ENCODE results near the gene ABHD12B.
"Not testable (repeated sequence)": the region's sequence is repeated elsewhere in the genome, so short reads cannot be mapped to it uniquely, and the experiment has no call there.

ABHD12B gene

DNA sequence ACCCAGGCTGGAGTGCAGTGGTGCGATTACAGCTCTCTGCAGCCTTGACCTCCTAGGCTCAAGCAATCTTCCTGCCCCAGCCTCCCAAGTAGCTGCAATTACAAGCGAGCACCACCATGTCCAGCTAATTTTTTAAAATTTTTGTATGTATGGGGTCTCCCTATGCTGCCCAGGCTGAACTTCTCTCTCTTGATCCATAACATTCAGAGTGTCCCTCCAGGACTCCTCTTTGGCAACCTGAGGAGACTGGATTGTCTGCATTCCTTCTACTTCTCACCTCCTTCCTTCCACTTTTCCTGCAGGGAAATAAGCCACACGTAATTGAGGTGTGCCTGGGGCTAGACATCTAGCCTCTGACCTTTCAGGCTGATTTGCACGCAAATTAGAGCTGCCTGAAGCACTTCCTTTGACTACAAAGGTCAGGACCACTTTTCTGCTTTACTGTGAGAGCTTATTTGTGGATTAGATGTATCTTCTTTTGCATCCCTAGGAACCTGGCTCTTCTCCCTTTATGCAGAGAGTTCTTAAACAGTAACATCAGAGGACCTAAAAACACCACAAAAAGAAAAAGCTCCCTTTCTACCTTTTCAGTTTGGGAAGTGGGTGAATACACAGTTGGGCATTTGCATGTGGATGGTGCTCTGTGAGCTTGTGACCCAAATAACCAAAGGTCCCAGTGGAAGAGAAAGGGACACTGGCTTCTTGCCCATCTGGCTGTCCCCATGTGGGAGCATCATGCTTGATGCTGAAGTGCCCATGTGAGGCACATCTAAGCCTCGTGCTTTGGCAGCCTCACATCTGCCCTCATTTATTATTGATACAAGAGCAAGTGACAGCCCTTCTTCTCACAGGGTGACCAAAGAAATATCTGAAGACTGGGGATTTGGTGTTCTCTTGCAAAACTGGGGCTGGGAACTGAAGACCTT lies 38.9 kb downstream of the ABHD12B start:
- no peak for DNase-seq (ENCODE audit: low read depth)
- no peak overlapping the region for H3K4me3 ChIP-seq (ENCODE audit: low read depth, low read length)
- TF ChIP-seq, protein P1, sequence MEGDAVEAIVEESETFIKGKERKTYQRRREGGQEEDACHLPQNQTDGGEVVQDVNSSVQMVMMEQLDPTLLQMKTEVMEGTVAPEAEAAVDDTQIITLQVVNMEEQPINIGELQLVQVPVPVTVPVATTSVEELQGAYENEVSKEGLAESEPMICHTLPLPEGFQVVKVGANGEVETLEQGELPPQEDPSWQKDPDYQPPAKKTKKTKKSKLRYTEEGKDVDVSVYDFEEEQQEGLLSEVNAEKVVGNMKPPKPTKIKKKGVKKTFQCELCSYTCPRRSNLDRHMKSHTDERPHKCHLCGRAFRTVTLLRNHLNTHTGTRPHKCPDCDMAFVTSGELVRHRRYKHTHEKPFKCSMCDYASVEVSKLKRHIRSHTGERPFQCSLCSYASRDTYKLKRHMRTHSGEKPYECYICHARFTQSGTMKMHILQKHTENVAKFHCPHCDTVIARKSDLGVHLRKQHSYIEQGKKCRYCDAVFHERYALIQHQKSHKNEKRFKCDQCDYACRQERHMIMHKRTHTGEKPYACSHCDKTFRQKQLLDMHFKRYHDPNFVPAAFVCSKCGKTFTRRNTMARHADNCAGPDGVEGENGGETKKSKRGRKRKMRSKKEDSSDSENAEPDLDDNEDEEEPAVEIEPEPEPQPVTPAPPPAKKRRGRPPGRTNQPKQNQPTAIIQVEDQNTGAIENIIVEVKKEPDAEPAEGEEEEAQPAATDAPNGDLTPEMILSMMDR (IDR thresholded peaks at IDR 0.05; ENCODE audit: low read depth, low read length, missing control alignments) = no peak

DNA sequence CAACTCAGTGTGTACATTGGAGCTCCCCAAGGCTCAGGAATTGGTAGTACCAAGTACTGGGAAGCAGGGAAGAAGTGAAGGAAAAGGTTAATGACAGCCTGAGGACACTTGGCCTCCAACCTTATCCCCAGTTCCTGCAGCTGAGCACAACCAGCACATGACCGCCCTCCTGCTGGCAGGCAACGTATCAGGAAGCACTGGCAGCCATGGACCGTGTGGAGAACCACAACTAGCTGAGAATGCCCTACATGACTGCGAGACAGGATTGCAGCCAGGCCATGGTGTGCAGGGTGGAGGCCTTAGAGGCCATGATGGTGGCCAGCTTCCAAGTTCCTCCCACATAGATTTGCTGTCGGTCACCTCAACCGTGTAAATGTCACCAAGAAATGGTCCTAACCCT lies 45.6 kb downstream of the ABHD12B start:
- DNase-seq (ENCODE audit: low read depth) = no peak
- TF ChIP-seq, protein P1 (IDR thresholded peaks at IDR 0.05; ENCODE audit: low read depth, low read length, missing control alignments) = no peak
- no peak overlapping the region for H3K4me3 ChIP-seq (ENCODE audit: low read depth, low read length)

- not testable (repeated sequence) for H3K4me3 ChIP-seq (ENCODE audit: low read depth, low read length); DNase-seq (ENCODE audit: low read depth)
Observed at GRCh38 chr14:50919524-50919923, 47.7 kb downstream of the ABHD12B start.

GRCh38 chr14:50920482-50921230 lies 48.8 kb downstream of the ABHD12B start:
- no peak for DNase-seq (ENCODE audit: low read depth)
- no peak overlapping the region for H3K4me3 ChIP-seq (ENCODE audit: low read depth, low read length)
- TF ChIP-seq, protein P1 (IDR thresholded peaks at IDR 0.05; ENCODE audit: low read depth, low read length, missing control alignments) = no peak

- TF ChIP-seq, protein P1 (IDR thresholded peaks at IDR 0.05; ENCODE audit: low read depth, low read length, missing control alignments) = no peak
- no peak for DNase-seq (ENCODE audit: low read depth)
- no peak overlapping the region for H3K4me3 ChIP-seq (ENCODE audit: low read depth, low read length)
Observed at GRCh38 chr14:50922803-50923202, 51.0 kb downstream of the ABHD12B start.

- TF ChIP-seq, protein P1 (IDR thresholded peaks at IDR 0.05; ENCODE audit: low read depth, low read length, missing control alignments) = no peak
- DNase-seq (ENCODE audit: low read depth) = no peak
- H3K4me3 ChIP-seq (ENCODE audit: low read depth, low read length) = no peak overlapping the region
Observed at GRCh38 chr14:50924236-50924635, 52.4 kb downstream of the ABHD12B start.

GRCh38 chr14:50924843-50925242 lies 53.0 kb downstream of the ABHD12B start:
- TF ChIP-seq, protein P1 (IDR thresholded peaks at IDR 0.05; ENCODE audit: low read depth, low read length, missing control alignments) = no peak
- no peak overlapping the region for H3K4me3 ChIP-seq (ENCODE audit: low read depth, low read length)
- no peak for DNase-seq (ENCODE audit: low read depth)
